ENCODE measurements around the gene COX20.

DNA sequence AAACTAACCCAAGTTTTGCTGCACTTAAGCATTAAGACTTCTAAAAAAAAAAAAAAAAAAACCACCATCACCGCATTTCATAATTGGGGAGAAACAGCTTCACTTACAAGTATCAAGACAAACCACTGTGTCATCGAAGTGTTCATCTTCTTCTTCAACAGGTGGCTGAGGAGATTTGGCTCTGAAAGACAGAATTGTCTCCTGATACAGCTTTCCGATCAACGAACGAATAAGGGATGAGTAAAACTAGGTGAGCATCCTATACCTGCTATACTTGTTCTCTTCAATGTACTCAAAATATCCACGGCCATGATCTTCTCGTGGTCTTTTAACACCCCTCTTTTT, 26.9 kb downstream of the COX20 start:
- TF ChIP-seq CTCF (IDR thresholded peaks at IDR 0.05 in 8 of 11, conservative IDR thresholded peaks at IDR 0.05 in 3 of 11) (no peak), POLR2AphosphoS5 (IDR thresholded peaks at IDR 0.05) (no peak), POLR2A (IDR thresholded peaks at IDR 0.05) (no peak)

Data from spleen (tissue), 7 donors.